HG03095 (cell line): ENCODE data around the gene TJP3.

Experiments used
- ATAC-seq: cut with Tn5 transposase; IDR thresholded peaks from one replicate; pipeline ENCODE4 v1.9.1; 2021; ENCODE audit warnings: moderate library complexity; ENCODE audit not compliant: unreplicated experiment

The TJP3 gene

GRCh38 chr19:3691372-3691716 is 16.8 kb upstream of the TJP3 start:
- ATAC-seq: no peak

- no peak for ATAC-seq
Observed at GRCh38 chr19:3691726-3692125, 16.5 kb upstream of the TJP3 start.

GRCh38 chr19:3692141-3693024 is 15.8 kb upstream of the TJP3 start:
- ATAC-seq: no peak

- no peak for ATAC-seq
Observed at GRCh38 chr19:3693025-3693925, 14.9 kb upstream of the TJP3 start.

GRCh38 chr19:3694361-3695123 is 13.6 kb upstream of the TJP3 start:
- ATAC-seq: no peak

- ATAC-seq: no peak
Observed at GRCh38 chr19:3695124-3695733, 13.0 kb upstream of the TJP3 start.

GRCh38 chr19:3695986-3696659 is 12.1 kb upstream of the TJP3 start:
- no peak for ATAC-seq

GRCh38 chr19:3696660-3696995 is 11.6 kb upstream of the TJP3 start:
- ATAC-seq: no peak

- no peak for ATAC-seq
Observed at GRCh38 chr19:3697094-3697493, 11.1 kb upstream of the TJP3 start.

- no peak for ATAC-seq
Observed at GRCh38 chr19:3697671-3698385, 10.4 kb upstream of the TJP3 start.

GRCh38 chr19:3698386-3698950 is 9.7 kb upstream of the TJP3 start:
- ATAC-seq: no peak

- no peak for ATAC-seq
Observed at GRCh38 chr19:3698974-3699740, 9.0 kb upstream of the TJP3 start.

- no peak for ATAC-seq
Observed at GRCh38 chr19:3699741-3700241, 8.4 kb upstream of the TJP3 start.

- no peak for ATAC-seq
Observed at GRCh38 chr19:3700242-3701032, 7.7 kb upstream of the TJP3 start, which contains the start of gene PIP5K1C. TSS of gene PIP5K1C (minus strand) at chr19:3700468. CDS start at chr19:3700390, 78 bp downstream.

- ATAC-seq: no peak
Observed at GRCh38 chr19:3701200-3701599, 7.0 kb upstream of the TJP3 start.

GRCh38 chr19:3707868-3708206 is 347 bp upstream of the TJP3 start:
- ATAC-seq: no peak

- ATAC-seq: no peak
Observed at GRCh38 chr19:3710265-3710812, 2.2 kb downstream of the TJP3 start.
